HEK293 (cell line): ENCODE data around the gene TOM1L2.

Experiments used
- CTCF ChIA-PET: fragments of 350-600 bp; formaldehyde crosslinking; extraction: SDS; loops from one replicate; lab custom pipeline; 2021; ENCODE audit warnings: antibody characterized with exemption; lab: Yijun Ruan, JAX
- POLR2A ChIA-PET: fragments of 300-600 bp; formaldehyde crosslinking; extraction: SDS; loops from one replicate; lab custom pipeline; 2020; ENCODE audit warnings: antibody characterized with exemption, inconsistent platforms; lab: Yijun Ruan, JAX
- H3K27ac ChIP-seq: fragments of 200-500 bp; sonication (Bioruptor generic); 2 replicates; pipeline ENCODE4 v1.5.1; 2014; ENCODE audit warnings: low read depth, low read length, control low read depth, inconsistent platforms; ENCODE audit errors: extremely low read depth
- H3K36me3 ChIP-seq, 2 experiments: fragments of 200-500 bp in 1 of 2; sonication (Bioruptor generic) in 1 of 2; 1 replicate in 1 of 2; 2 replicates in 1 of 2; pipeline ENCODE4 v1.5.1; 2014 to 2017; ENCODE audit warnings: inconsistent platforms in 2 of 2, low read length in 2 of 2; ENCODE audit not compliant: control insufficient read depth in 2 of 2, insufficient read depth in 1 of 2
- H3K4me1 ChIP-seq: fragments of 200-500 bp; sonication (Bioruptor generic); 2 replicates; pipeline ENCODE4 v1.5.1; 2014; ENCODE audit warnings: mild to moderate bottlenecking, low read length, inconsistent platforms; ENCODE audit not compliant: control insufficient read depth, insufficient read depth
- H3K4me3 ChIP-seq: 2 replicates; pipeline ENCODE4 v1.5.1; 2011; ENCODE audit warnings: low read depth, mild to moderate bottlenecking, control low read depth, low read length, moderate library complexity
- H3K9me3 ChIP-seq: fragments of 200-500 bp; sonication (Bioruptor generic); 2 replicates; pipeline ENCODE4 v1.5.1; 2014; ENCODE audit warnings: low read depth, low read length, inconsistent platforms; ENCODE audit not compliant: control insufficient read depth, insufficient read depth
- BCL11A ChIP-seq: fragments of 450-650 bp; formaldehyde crosslinking; IDR thresholded peaks from 2 replicates; pipeline ENCODE4 v1.5.1; 2016; ENCODE audit warnings: low read depth, missing biosample characterization, missing genetic modification characterization
- BCL11B ChIP-seq: fragments of 450-650 bp; formaldehyde crosslinking; IDR thresholded peaks from 2 replicates; pipeline ENCODE4 v1.5.1; 2016; ENCODE audit warnings: low read depth, missing biosample characterization, missing genetic modification characterization
- CTCF ChIP-seq: fragments of 450-650 bp; formaldehyde crosslinking; IDR thresholded peaks from 2 replicates; pipeline ENCODE4 v1.5.1; 2016; ENCODE audit warnings: missing biosample characterization, missing genetic modification characterization
- EGR2 ChIP-seq: fragments of 450-650 bp; formaldehyde crosslinking; IDR thresholded peaks from 2 replicates; pipeline ENCODE4 v1.5.1; 2016; ENCODE audit warnings: low read depth, missing biosample characterization, missing genetic modification characterization
- GLIS1 ChIP-seq: fragments of 450-650 bp; formaldehyde crosslinking; IDR thresholded peaks from 2 replicates; pipeline ENCODE4 v1.5.1; 2016; ENCODE audit warnings: missing biosample characterization, missing genetic modification characterization
- GLIS2 ChIP-seq: fragments of 450-650 bp; formaldehyde crosslinking; IDR thresholded peaks from 2 replicates; pipeline ENCODE4 v1.5.1; 2016; ENCODE audit warnings: missing biosample characterization, missing genetic modification characterization
- KLF17 ChIP-seq: fragments of 450-650 bp; formaldehyde crosslinking; IDR thresholded peaks from 2 replicates; pipeline ENCODE4 v1.5.1; 2016; ENCODE audit warnings: missing biosample characterization, missing genetic modification characterization
- SP7 ChIP-seq: fragments of 450-650 bp; formaldehyde crosslinking; IDR thresholded peaks from 2 replicates; pipeline ENCODE4 v1.5.1; 2016; ENCODE audit warnings: missing biosample characterization, missing genetic modification characterization
- WT1 ChIP-seq: fragments of 450-650 bp; formaldehyde crosslinking; IDR thresholded peaks from 2 replicates; pipeline ENCODE4 v1.5.1; 2016; ENCODE audit warnings: missing biosample characterization, missing genetic modification characterization
- YY1 ChIP-seq: fragments of 450-650 bp; formaldehyde crosslinking; IDR thresholded peaks from 2 replicates; pipeline ENCODE4 v1.5.1; 2018; ENCODE audit warnings: missing biosample characterization, missing genetic modification characterization
- ZFHX2 ChIP-seq: fragments of 450-650 bp; formaldehyde crosslinking; conservative IDR thresholded peaks from 2 replicates; pipeline ENCODE4 v1.5.1; 2016; ENCODE audit warnings: missing biosample characterization, missing genetic modification characterization
- ZFP69B ChIP-seq: fragments of 450-650 bp; formaldehyde crosslinking; IDR thresholded peaks from 2 replicates; pipeline ENCODE4 v1.5.1; 2016; ENCODE audit warnings: missing biosample characterization, missing genetic modification characterization
- ZIC2 ChIP-seq: fragments of 450-650 bp; formaldehyde crosslinking; IDR thresholded peaks from 2 replicates; pipeline ENCODE4 v1.5.1; 2016; ENCODE audit warnings: missing biosample characterization, missing genetic modification characterization
- ZNF2 ChIP-seq: fragments of 450-650 bp; formaldehyde crosslinking; IDR thresholded peaks from 2 replicates; pipeline ENCODE4 v1.5.1; 2016; ENCODE audit warnings: missing biosample characterization, missing genetic modification characterization
- ZNF292 ChIP-seq: fragments of 450-650 bp; formaldehyde crosslinking; IDR thresholded peaks from 2 replicates; pipeline ENCODE4 v1.5.1; 2016; ENCODE audit warnings: low read depth, missing biosample characterization, missing genetic modification characterization, borderline replicate concordance
- ZNF335 ChIP-seq: fragments of 450-650 bp; formaldehyde crosslinking; conservative IDR thresholded peaks from 2 replicates; pipeline ENCODE4 v1.5.1; 2016; ENCODE audit warnings: missing biosample characterization, missing genetic modification characterization
- ZNF37A ChIP-seq: fragments of 450-650 bp; IDR thresholded peaks from 2 replicates; pipeline ENCODE4 v1.5.1; 2018; ENCODE audit warnings: missing biosample characterization, missing genetic modification characterization
- ZNF561 ChIP-seq: fragments of 450-650 bp; IDR thresholded peaks from 2 replicates; pipeline ENCODE4 v1.5.1; 2018; ENCODE audit warnings: missing biosample characterization, missing genetic modification characterization, borderline replicate concordance
- ZNF629 ChIP-seq: fragments of 450-650 bp; formaldehyde crosslinking; IDR thresholded peaks from 2 replicates; pipeline ENCODE4 v1.5.1; 2017; ENCODE audit warnings: missing biosample characterization, missing genetic modification characterization
- ZNF776 ChIP-seq: fragments of 450-650 bp; formaldehyde crosslinking; IDR thresholded peaks from 2 replicates; pipeline ENCODE4 v1.5.0; 2017; ENCODE audit warnings: missing biosample characterization, missing genetic modification characterization, borderline replicate concordance
- TF ChIP-seq, protein P1 (sequence below): fragments of 450-650 bp; formaldehyde crosslinking; IDR thresholded peaks from 2 replicates; pipeline ENCODE4 v1.5.1; 2016; ENCODE audit warnings: missing biosample characterization, missing genetic modification characterization
- TF ChIP-seq, protein P2 (sequence below): fragments of 450-650 bp; formaldehyde crosslinking; IDR thresholded peaks from 2 replicates; pipeline ENCODE4 v1.5.1; 2016; ENCODE audit warnings: missing biosample characterization, missing genetic modification characterization
- TF ChIP-seq, protein P3 (sequence below): fragments of 450-650 bp; formaldehyde crosslinking; IDR thresholded peaks from 2 replicates; pipeline ENCODE4 v1.5.1; 2016; ENCODE audit warnings: missing biosample characterization, missing genetic modification characterization

TOM1L2 gene

DNA sequence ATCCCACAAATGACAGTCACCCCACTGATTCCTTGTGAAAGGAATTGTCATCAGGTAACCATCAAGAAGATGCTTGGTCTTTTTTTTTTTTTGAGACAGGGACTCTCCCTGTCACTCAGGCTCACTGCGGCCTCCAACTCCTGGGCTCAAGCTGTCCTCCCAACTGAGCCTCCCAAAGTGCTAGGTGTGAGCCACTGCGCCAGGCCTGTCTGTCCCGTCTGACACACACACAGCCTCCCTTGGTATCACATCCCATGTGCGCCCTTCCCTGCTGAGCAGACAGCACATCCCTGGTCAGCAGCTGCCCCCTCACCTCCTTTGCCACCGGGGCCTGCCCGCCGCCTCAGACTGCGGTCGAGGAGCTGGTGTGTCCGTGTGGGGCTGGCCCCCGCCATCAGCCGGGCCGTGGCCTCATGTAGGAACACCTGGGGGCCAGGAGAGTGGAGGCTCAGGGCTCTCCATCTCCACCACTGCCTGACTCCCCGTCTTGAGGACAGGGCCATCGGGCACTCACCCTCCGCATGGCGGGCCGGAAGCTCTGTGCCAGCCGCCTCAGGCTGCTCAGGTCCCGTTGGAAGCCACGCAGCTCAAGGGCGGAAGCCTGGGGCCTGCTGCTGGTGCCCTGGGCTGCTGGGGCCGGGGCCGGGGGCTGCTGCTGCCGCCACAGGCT is 159.0 kb downstream of the TOM1L2 start (continued):
- TF ChIP-seq ZNF335 (tag by site-specific recombination) (no peak), ZNF292 (tag by site-specific recombination) (no peak)

DNA sequence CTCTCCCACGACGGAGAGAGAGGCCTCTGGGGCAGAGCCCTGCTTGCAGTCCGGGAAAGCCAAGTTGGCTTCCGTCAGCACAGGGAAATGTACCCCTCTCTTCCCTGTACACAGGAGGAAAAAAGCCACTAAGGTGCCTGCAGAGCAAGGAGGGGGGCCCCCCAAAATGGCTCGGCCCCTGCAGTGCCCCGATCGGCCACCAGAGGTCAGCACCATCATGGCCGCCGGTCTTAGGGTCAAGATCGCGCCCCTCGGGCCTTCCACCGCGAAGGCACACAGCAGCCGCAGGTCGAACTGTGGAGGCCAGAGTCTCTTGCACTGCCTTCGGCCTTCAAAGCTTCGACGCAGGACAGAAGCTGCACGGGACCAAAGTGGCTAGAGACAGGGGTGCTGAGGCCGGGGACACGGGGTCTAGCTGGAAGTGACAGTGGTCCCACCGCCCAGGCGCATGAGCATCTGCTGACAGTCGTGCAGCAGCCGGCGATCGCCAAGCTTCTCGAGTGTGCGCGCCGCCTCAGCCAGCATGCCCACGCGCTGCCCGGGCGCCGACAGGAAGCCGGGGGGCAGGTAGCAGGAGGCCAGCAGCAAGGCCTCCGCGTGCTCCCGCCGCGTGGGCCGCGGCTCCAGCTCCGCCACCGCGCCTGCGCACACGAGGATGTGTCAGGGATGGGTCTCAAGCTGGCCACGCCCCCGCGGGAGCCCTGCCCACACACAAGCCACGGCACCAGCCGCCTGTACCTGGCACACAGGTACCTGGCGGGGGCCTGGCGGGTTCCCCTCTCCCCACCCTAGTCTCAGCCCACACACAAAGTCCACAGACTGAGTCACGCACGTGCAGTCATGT is 159.8 kb downstream of the TOM1L2 start:
- CTCF ChIA-PET: interaction anchor here (0.6 to 3.5 kb wide), 29 partner anchors 10 to 268 kb away, joined by 3 to 40 read pairs (median 4); partner anchors contain the start of gene SREBF1
- H3K36me3 ChIP-seq: peaks cover under 1 to 71% of the 10 kb centered on the region in 2 experiments; a peak in 1 of 3 replicates
- no peaks in the 10 kb centered on the region for H3K9me3 ChIP-seq
- peaks cover 6% of the 10 kb centered on the region for H3K4me1 ChIP-seq
- H3K27ac ChIP-seq: peak overlapping the region; percentile 52; the same call in 1 of the 2 replicates
- no peak overlapping the region for H3K4me3 ChIP-seq
- POLR2A ChIA-PET: interaction anchor here (1.2 to 2.0 kb wide), 2 partner anchors 24 to 133 kb away, joined by 5 to 6 read pairs; no protein-coding TSS in a partner anchor
- TF ChIP-seq WT1 (tag by site-specific recombination): no peak
- peak; percentile 28; the same call in 1 of the 2 replicates for TF ChIP-seq EGR2 (tag by site-specific recombination)
- no peak for TF ChIP-seq ZNF776 (tag by site-specific recombination)
- TF ChIP-seq, protein P1, sequence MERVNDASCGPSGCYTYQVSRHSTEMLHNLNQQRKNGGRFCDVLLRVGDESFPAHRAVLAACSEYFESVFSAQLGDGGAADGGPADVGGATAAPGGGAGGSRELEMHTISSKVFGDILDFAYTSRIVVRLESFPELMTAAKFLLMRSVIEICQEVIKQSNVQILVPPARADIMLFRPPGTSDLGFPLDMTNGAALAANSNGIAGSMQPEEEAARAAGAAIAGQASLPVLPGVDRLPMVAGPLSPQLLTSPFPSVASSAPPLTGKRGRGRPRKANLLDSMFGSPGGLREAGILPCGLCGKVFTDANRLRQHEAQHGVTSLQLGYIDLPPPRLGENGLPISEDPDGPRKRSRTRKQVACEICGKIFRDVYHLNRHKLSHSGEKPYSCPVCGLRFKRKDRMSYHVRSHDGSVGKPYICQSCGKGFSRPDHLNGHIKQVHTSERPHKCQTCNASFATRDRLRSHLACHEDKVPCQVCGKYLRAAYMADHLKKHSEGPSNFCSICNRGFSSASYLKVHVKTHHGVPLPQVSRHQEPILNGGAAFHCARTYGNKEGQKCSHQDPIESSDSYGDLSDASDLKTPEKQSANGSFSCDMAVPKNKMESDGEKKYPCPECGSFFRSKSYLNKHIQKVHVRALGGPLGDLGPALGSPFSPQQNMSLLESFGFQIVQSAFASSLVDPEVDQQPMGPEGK: peak; percentile 43
- no peak for TF ChIP-seq ZNF37A (tag by site-specific recombination)
- no peak for TF ChIP-seq ZIC2 (tag by site-specific recombination)
- TF ChIP-seq CTCF (tag by site-specific recombination): peak; percentile 92
- TF ChIP-seq ZNF561: no peak; the same call in 1 of the 2 replicates
- peak; percentile 79 for TF ChIP-seq BCL11B (tag by site-specific recombination)
- TF ChIP-seq GLIS2 (tag by site-specific recombination): peak; percentile 89
- 0 out of 2 replicates have a peak, but pooled peaks have one; percentile 17 for TF ChIP-seq GLIS1 (tag by site-specific recombination)
- TF ChIP-seq, protein P2, sequence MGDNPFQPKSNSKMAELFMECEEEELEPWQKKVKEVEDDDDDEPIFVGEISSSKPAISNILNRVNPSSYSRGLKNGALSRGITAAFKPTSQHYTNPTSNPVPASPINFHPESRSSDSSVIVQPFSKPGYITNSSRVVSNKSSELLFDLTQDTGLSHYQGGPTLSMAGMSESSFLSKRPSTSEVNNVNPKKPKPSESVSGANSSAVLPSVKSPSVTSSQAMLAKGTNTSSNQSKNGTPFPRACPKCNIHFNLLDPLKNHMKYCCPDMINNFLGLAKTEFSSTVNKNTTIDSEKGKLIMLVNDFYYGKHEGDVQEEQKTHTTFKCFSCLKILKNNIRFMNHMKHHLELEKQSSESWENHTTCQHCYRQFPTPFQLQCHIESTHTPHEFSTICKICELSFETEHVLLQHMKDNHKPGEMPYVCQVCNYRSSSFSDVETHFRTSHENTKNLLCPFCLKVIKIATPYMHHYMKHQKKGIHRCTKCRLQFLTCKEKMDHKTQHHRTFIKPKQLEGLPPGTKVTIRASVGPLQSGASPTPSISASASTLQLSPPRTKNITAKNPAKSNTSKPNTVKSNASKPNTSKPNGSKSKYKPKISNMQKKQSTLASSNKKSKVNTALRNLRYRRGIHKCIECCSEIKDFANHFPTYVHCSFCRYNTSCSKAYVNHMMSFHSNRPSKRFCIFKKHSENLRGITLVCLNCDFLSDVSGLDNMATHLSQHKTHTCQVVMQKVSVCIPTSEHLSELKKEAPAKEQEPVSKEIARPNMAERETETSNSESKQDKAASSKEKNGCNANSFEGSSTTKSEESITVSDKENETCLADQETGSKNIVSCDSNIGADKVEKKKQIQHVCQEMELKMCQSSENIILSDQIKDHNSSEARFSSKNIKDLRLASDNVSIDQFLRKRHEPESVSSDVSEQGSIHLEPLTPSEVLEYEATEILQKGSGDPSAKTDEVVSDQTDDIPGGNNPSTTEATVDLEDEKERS (tag by site-specific recombination): 0 out of 2 replicates have a peak, but pooled peaks have one; percentile 18
- TF ChIP-seq, protein P3, sequence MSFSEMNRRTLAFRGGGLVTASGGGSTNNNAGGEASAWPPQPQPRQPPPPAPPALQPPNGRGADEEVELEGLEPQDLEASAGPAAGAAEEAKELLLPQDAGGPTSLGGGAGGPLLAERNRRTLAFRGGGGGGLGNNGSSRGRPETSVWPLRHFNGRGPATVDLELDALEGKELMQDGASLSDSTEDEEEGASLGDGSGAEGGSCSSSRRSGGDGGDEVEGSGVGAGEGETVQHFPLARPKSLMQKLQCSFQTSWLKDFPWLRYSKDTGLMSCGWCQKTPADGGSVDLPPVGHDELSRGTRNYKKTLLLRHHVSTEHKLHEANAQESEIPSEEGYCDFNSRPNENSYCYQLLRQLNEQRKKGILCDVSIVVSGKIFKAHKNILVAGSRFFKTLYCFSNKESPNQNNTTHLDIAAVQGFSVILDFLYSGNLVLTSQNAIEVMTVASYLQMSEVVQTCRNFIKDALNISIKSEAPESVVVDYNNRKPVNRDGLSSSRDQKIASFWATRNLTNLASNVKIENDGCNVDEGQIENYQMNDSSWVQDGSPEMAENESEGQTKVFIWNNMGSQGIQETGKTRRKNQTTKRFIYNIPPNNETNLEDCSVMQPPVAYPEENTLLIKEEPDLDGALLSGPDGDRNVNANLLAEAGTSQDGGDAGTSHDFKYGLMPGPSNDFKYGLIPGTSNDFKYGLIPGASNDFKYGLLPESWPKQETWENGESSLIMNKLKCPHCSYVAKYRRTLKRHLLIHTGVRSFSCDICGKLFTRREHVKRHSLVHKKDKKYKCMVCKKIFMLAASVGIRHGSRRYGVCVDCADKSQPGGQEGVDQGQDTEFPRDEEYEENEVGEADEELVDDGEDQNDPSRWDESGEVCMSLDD: peak; percentile 80
- TF ChIP-seq ZNF629 (tag by site-specific recombination): peak; percentile 18; the same call in 1 of the 2 replicates
- peak; percentile 80; the same call in 1 of the 2 replicates for TF ChIP-seq BCL11A (tag by site-specific recombination)
- TF ChIP-seq ZNF2 (tag by site-specific recombination): peak; percentile 77; the same call in 1 of the 2 replicates
- peak; percentile 78 for TF ChIP-seq YY1 (tag by site-specific recombination)
- 0 out of 2 replicates have a peak, but pooled peaks have one; percentile 18 for TF ChIP-seq ZFP69B (tag by site-specific recombination)
- peak; percentile 43 for TF ChIP-seq ZFHX2 (tag by site-specific recombination)
- TF ChIP-seq SP7 (tag by site-specific recombination): 0 out of 2 replicates have a peak, but pooled peaks have one; percentile 11
- TF ChIP-seq KLF17 (tag by site-specific recombination): peak; percentile 33; the same call in 1 of the 2 replicates
